ENCODE measurements around the gene DVL2.

- TF ChIP-seq CTCF (IDR thresholded peaks at IDR 0.05), result no peak
- peak; percentile 97 to 99 (median 98) for TF ChIP-seq POLR2AphosphoS5 (IDR thresholded peaks at IDR 0.05)
Measured at GRCh38 chr17:7242717-7243452, 8.6 kb upstream of the DVL2 start.
